ENCODE data around the gene TMPRSS11E.
"Not testable (repeated sequence)": the region's sequence is repeated elsewhere in the genome, so short reads cannot be mapped to it uniquely, and the experiment has no call there.

The TMPRSS11E gene

GRCh38 chr4:68490826-68491457 is 43.7 kb downstream of the TMPRSS11E start:
- FAIRE-seq (no peak), DNase-seq (ENCODE audit: insufficient read length, low spot score) (no peak)
- no peak for TF ChIP-seq POLR2A (IDR thresholded peaks at IDR 0.05; ENCODE audit: low read depth, low read length)

DNA sequence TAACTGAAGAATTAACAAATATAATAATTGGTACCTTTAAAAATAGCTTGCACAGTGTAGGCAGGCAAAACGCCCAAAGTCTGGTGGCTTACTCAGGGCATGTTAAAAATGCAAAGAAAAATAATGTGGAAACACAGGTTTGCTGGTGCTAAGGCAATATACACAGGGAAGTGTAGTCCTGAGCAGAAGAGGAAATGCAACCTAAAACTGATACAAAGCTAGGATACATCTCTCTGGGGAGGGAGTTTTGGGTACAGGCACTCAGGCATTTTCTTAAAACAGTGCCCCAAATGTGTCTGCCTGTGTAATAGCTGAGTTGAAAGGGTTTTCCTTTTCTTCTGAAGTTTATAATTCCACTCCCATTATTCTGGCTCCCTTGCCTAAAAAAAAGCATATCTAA is 47.4 kb downstream of the TMPRSS11E start:
- FAIRE-seq = no peak
- no peak for TF ChIP-seq POLR2A (IDR thresholded peaks at IDR 0.05; ENCODE audit: low read depth, low read length)
- no peak for DNase-seq (ENCODE audit: insufficient read length, low spot score)

DNA sequence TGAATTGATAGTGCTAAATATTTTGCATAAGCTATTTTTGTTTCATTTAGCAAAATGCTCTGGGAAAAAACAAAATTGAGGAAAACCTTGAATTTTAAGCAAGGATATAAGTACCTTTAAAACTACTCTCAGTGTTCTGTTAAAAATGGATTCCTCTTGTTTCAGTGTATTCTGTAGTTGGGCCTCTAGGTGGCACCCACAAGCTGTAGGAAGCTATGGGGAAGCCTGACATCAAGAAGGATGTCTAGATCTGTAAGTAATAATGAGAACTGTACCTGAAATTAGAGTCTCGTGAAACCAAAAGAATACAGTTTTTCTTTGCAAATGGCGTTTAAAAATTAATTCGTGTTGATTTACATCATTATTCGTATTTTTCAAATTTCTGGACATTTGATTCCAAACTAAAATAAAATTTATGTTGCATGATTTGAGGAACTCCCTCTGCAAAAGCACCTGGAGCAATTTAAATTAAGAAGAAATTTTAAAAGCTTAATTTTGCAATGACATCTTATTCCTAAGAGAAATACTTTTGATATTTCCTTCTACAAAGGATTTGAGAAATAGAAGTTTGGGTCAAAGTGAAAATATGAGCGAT is 51.2 kb downstream of the TMPRSS11E start:
- TF ChIP-seq POLR2A (IDR thresholded peaks at IDR 0.05; ENCODE audit: low read depth, low read length) = no peak
- DNase-seq (ENCODE audit: insufficient read length, low spot score) = no peak
- FAIRE-seq = peak; percentile 36

GRCh38 chr4:68499021-68499420 is 51.8 kb downstream of the TMPRSS11E start:
- FAIRE-seq (no peak), DNase-seq (ENCODE audit: insufficient read length, low spot score) (no peak)
- no peak for TF ChIP-seq POLR2A (IDR thresholded peaks at IDR 0.05; ENCODE audit: low read depth, low read length)

DNA sequence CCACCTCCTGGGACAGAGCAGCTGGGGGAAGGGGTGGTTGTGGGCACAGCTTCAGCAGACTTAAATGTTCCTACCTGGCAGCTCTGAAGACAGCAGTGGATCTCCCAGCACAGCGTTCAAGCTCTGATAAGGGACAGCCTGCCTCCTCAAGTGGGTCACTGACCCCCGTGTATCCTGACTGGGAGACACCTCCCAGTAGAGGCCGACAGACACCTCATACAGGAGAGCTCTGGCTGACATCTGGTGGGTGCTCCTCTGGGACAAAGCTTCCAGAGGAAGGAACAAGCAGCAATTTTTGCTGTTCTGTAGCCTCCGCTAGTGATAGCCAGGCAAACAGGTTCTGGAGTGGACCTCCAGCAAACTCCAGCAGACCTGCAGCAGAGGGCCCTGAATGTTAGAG is 56.2 kb downstream of the TMPRSS11E start:
- not testable (repeated sequence) for DNase-seq (ENCODE audit: insufficient read length, low spot score); FAIRE-seq

DNA sequence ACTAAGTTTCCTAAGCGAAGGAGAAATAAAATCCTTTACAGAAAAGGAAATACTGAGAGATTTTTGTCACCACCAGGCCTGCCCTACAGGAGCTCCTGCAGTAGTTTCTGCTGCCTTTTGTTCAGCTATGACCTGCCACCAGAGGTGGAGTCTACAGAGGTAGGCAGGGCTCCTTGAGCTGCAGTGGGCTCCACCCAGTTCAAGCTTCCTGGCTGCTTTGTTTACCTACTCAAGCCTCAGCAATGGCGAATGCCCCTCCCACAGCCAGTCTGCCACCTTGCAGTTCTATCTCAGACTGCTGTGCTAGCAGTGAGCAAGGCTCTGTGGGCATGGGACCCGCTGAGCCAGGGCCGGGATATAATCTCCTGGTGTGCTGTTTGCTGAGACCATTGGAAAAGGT is 57.6 kb downstream of the TMPRSS11E start:
- FAIRE-seq; DNase-seq (ENCODE audit: insufficient read length, low spot score): not testable (repeated sequence)

- not testable (repeated sequence) for FAIRE-seq; DNase-seq (ENCODE audit: insufficient read length, low spot score)
Measured at GRCh38 chr4:68505452-68505851, 58.2 kb downstream of the TMPRSS11E start.

DNA sequence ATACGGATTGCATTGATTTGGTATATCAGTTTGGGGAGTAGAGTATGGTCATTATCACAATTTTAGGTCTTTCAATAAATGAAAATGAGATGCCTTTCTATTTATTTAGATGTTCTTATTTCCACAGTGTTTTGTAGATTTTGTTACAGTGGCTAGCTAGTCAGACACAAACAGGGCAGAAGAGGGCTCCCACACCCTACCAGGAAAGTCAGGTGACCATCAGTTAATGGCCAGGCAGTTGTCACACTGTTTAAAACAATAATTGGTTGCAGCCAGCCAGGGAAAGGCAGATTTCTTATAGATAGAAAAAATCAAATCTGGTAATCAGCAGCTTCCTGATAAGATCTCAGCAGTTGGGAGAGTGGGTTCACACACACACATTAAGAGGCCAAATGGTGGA is 71.6 kb downstream of the TMPRSS11E start:
- no peak for FAIRE-seq
- no peak for TF ChIP-seq POLR2A (IDR thresholded peaks at IDR 0.05; ENCODE audit: low read depth, low read length)
- DNase-seq (ENCODE audit: insufficient read length, low spot score) = no peak

DNA sequence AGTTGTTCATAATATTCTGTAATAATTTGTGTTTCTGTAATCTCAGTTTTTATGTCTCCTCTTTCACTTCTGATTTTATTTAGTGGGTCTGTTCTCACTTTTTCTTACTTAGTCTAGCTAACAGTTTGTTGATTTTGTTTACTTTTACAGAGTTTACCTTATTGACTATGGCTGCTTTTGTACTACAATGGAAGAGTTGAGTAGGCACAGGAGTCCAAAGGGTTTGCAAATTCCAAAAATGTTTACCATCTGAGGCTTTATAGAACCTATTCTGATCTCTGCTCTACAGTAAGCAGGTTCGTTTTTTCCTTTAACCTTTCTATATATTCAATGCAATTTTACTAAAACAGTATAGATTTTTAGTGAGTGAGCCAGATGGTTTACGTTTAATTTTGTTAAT is 73.7 kb downstream of the TMPRSS11E start:
- no peak for TF ChIP-seq POLR2A (IDR thresholded peaks at IDR 0.05; ENCODE audit: low read depth, low read length)
- FAIRE-seq (no peak), DNase-seq (ENCODE audit: insufficient read length, low spot score) (no peak)

DNA sequence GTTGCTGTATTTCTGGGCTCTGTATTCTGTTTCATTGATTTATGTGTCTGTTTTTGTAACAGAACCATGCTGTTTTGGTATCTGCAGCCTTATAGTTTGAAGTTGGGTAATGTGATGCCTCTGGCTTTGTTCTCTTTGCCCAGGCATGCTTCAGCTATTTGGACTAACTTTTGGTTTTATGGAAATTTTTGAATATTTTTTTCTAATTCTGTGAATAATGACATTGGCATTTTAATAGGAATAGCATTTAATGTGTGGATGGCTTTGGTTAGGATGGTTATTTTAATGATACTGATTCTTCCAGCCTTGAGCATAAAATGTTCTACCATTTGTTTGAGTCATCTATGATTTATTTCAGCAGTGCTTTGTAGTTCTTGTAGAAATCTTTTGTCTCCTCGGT is 75.0 kb downstream of the TMPRSS11E start:
- DNase-seq (ENCODE audit: insufficient read length, low spot score); FAIRE-seq: not testable (repeated sequence)

DNA sequence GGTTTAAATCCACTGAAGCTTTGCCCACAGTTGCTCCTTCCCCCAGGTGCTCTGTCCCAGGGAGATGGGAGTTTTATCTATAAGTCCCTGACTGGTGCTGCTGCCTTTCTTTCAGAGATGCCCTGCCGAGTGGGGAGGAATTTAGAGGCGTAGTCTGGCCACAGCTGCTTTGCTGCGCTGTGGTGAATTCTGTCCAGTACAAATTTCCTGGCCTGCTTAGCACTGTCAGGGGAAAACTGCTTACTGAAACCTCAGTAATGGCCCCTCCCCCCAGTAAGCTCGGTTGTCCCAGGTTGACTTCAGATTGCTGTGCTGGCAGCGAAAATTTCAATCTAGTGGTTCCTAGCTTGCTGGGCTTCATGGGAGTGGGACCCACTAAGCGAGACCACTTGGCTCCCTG is 88.7 kb downstream of the TMPRSS11E start:
- TF ChIP-seq POLR2A (IDR thresholded peaks at IDR 0.05; ENCODE audit: low read depth, low read length) = no peak
- FAIRE-seq (no peak), DNase-seq (ENCODE audit: insufficient read length, low spot score) (no peak)

GRCh38 chr4:68536375-68536774 is 89.1 kb downstream of the TMPRSS11E start:
- no peak for TF ChIP-seq POLR2A (IDR thresholded peaks at IDR 0.05; ENCODE audit: low read depth, low read length)
- DNase-seq (ENCODE audit: insufficient read length, low spot score) (no peak), FAIRE-seq (no peak)

- not testable (repeated sequence) for DNase-seq (ENCODE audit: insufficient read length, low spot score); FAIRE-seq
Measured at GRCh38 chr4:68542742-68543141, 95.5 kb downstream of the TMPRSS11E start.

Measured in H54 (cell line).